Measurements from ENCODE around the gene FARP2.
"Not testable (repeated sequence)": the region's sequence is repeated elsewhere in the genome, so short reads cannot be mapped to it uniquely, and the experiment has no call there.

FARP2 gene

GRCh38 chr2:241506793-241507429 lies 150.8 kb downstream of the FARP2 start:
- DNase-seq = no peak

- DNase-seq = peak; percentile 58 to 71
Measured at GRCh38 chr2:241507430-241508239, 151.6 kb downstream of the FARP2 start.

GRCh38 chr2:241508240-241509154 lies 152.4 kb downstream of the FARP2 start, which contains the start of gene STK25:
STK25 (minus strand) TSS chr2:241508584; CDS start chr2:241508035, 549 bp downstream.
- peak; percentile 98 to 99 for DNase-seq

- no peak for DNase-seq
Measured at GRCh38 chr2:241509155-241509784, 153.2 kb downstream of the FARP2 start.

- DNase-seq = no peak
Measured at GRCh38 chr2:241511091-241511741, 155.1 kb downstream of the FARP2 start.

GRCh38 chr2:241514553-241514952 lies 158.5 kb downstream of the FARP2 start:
- DNase-seq = no peak

GRCh38 chr2:241514986-241515737 lies 159.1 kb downstream of the FARP2 start:
- no peak for DNase-seq

- DNase-seq = no peak
Measured at GRCh38 chr2:241516520-241516965, 160.5 kb downstream of the FARP2 start.

- no peak for DNase-seq
Measured at GRCh38 chr2:241517297-241517696, 161.2 kb downstream of the FARP2 start.

- no peak for DNase-seq
Measured at GRCh38 chr2:241519669-241520068, 163.6 kb downstream of the FARP2 start.

- no peak for DNase-seq
Measured at GRCh38 chr2:241522477-241522876, 166.4 kb downstream of the FARP2 start.

- DNase-seq = not testable (repeated sequence)
Measured at GRCh38 chr2:241525818-241526780, 170.0 kb downstream of the FARP2 start.

GRCh38 chr2:241530571-241530970 lies 174.5 kb downstream of the FARP2 start:
- DNase-seq = no peak

- DNase-seq = no peak
Measured at GRCh38 chr2:241531161-241531722, 175.2 kb downstream of the FARP2 start.

GRCh38 chr2:241532168-241532567 lies 176.1 kb downstream of the FARP2 start:
- no peak for DNase-seq

- DNase-seq = no peak
Measured at GRCh38 chr2:241532733-241533601, 176.9 kb downstream of the FARP2 start.

GRCh38 chr2:241534293-241534692 lies 178.2 kb downstream of the FARP2 start:
- no peak for DNase-seq

- no peak for DNase-seq
Measured at GRCh38 chr2:241534701-241535375, 178.8 kb downstream of the FARP2 start.

Data from NCI-H2081 (cell line).